ENCODE measurements around the gene TTC28.
"Not testable (repeated sequence)": the region's sequence is repeated elsewhere in the genome, so short reads cannot be mapped to it uniquely, and the experiment has no call there.

The TTC28 gene

DNA sequence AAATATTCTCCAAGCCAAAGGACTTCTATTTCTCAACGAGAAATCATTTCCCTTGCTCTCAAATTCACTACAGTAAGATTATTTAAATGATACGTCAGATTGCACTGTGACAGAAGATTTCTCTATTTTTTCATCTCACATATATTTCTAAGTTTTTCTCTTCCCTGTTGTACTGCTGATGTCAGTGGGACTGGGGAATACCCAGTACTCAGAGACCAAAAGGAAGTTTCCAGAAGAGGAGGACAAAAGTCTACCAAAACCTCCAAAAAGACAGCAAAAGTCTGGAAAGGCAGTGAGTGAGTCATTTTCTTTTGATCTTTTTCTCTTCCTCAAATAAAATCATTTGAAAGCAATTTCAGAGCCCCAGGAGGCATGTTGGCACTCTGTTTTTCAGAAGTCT lies 610.8 kb downstream of the TTC28 start:
- DNase-seq, result no peak

DNA sequence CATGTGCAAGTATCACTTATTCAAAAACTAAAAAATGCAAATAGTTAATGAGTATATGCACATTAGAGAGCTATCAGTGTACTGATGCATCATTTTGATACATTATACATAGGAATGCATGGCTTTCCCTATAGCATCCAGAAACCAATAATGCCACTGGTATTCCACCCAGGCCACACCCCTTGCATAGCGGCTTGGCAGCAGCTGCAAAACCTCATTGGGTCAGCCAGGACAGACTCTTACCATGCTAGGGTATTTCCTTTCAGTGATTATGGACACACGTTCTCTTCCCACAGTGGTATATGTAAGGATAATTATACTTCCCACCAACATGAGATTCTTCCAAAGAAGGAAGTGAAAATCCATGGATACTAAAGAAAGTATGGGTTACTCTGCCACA lies 614.7 kb downstream of the TTC28 start:
- DNase-seq, result no peak

DNA sequence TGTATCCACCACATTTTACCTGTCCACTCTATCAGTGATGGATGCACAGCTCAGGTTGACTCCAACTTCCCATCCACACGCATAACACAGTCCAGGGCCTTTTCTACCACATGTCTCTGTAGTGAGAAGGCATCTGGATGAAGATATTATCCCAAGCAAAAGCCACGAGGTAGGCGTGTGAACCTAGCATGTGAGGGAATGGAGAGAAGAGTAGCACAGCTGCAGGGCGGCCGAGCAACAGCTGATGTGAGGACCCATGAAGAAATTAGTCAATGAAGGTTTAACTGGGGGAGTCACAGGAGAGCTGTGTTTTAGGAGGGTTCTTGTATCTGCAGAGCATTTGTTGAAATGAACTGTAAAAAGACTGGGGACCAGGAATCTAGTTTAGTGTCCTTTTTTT lies 616.0 kb downstream of the TTC28 start:
- DNase-seq, result no peak

DNA sequence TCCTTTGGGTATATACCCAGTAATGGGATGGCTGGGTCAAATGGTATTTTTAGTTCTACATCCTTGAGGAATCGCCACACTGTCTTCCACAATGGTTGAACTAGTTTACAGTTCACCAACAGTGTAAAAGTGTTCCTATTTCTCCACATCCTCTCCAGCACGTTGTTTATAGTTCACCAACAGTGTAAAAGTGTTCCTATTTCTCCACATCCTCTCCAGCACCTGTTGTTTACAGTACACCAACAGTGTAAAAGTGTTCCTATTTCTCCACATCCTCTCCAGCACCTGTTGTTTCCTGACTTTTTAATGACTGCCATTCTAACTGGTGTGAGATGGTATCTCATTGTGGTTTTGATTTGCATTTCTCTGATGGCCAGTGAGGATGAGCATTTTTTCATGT lies 619.0 kb downstream of the TTC28 start:
- DNase-seq, result not testable (repeated sequence)

DNA sequence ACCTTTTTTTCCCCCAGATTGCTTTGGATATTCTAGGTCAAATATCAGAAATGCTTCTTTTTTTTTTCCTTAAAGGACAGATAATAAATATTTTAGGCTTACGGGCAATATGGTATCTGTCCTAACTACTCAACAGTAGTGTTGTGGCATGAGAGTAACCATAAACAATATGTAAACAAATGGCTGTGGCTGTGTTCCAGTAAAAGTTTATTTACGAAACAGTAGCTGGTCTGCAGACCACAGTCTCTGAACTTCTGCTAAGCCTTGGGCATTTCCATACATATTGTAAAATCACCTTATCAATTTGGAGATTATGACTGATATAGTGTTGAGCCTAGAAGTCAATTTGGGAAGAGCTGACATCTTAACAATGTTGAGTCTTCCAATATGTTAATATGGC lies 621.6 kb downstream of the TTC28 start:
- DNase-seq, result no peak

DNA sequence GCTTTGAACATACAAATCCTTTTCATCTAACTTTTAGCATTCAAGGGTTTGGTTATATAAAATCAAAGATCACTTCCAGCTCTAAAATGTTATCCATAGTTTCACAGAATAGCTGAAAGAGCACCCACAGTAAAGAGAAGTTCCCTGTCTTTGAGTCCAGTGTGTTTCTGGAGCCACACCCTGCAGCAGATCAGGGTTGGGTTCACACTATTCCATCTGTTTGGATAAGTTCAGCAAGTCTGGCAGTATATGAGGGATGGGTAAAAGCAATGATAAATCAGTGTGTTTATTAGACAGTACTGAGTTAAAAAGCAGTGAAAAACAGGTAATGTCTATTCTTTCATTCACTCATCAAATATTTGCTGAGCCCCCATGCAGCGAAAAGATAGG lies 624.8 kb downstream of the TTC28 start:
- DNase-seq, result no peak

DNA sequence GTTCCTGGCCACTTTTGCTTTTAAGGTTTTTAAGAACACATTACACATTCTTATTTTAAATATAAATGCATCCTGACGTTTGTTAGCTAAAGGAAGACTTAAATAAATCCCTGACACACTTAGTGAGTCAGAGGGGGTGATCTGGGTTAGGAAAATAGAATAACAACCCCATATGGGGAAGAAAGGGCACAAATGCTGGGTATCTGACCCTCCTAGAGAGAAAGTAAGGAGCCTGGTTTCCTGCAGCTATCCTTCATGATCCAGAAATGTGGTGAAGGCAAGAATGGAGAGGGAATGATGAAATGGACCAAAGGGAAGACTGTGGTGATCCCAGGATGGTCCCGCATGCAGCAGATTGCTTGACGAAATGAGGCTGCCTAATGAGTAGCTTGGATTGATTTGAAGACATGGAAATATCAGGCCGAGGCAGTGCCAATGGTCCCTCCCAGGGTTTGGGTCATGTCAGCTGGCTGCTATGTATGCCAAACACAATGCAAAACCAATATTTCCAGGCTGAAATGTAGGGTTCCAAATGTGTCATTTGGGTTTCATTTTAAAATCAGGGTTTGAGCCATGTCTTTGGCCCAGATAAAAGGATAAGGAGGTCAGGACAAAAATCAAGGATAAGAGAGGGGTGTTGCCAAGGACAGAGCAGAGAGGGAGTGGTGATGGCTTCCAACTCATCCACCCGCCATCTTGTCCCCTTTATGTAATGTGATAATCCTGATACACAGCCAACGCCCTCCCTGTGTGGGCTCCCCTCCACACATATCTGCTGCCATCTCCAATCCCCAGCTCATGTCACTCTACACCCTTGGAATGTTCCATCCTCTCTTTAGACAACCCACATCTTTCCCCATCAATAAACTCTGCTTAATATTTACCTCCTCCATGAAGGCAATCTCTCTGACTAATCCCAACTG lies 625.5 kb downstream of the TTC28 start:
- no peak for DNase-seq

DNA sequence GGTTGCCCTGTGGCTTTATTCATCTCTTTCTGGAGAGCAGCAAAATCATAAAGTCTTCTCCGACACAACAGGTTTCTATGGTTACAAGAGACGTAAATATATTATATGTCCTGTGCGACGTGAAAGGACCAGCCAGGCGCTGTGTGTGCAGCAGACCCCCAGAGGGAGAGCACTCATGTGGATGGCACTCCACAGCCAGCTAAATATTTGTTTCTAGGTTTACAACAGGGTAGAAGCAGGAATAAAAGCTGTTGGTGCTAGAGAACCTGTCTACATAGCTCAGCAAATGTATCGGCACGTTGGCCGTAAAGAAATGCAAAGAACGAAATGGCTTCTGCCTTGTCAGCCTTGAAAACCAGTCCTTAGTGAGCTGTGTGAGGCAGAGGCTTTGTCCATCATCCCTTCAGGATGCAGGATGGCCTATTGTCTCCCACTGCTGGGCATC lies 626.8 kb downstream of the TTC28 start:
- no peak for DNase-seq

DNA sequence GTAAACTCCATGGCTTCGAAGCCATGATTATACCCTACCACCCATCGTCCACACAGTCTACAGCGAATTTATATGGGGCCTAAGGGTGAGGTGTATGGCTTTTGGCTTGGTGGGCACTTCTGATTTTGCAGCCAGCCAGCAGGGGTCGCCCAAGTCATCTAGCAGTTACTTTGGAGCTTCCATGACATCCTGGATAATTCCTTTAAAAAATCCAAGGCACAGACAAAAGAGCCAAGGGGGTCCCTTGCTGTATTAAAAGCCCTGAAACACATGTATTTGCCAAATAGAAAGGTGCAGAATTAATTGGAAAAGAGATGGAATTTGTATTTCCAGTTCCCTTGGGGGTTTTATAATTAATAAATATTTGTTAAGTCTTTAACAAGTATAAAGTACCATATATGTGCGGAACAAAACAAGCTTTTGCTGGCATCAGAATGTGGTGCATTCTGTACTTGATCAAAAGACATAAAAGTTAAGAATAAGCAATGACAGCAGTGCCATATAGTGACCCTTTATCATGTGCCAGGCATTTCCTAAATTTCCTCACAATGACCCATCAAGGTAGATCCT lies 627.8 kb downstream of the TTC28 start:
- DNase-seq, result no peak

DNA sequence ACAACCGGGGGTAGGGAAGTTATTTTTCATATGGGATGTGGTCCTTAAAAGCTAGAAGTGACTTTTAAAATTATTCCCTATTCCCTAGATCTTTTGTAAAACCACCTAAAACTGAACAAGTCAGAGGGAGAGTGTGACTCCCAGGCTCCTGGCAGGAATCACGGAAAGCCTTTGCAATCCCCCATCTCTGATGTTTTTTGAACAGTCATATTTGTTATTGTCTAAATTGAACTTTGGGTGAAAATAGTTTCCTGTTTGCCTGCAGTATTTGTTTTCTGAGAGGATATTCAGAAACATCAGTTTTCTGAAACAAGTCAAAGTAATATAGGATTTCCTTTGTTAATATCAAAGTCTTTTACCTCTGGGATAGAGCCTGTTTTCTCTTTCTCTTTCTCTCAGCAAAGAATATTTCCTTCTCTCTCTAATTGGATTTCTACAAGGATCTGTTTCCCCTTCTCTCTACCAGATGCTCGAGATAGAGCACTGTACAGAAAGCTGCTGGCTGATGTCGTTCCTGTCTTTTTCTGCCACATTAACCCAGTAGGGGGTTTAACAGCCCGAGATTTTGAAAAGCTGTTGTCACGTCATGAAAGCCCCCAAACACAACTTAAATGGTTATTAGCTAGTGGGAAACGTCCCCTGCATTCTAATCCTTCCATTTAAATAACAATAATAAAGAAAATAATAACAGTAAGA lies 628.4 kb downstream of the TTC28 start:
- no peak for DNase-seq

DNA sequence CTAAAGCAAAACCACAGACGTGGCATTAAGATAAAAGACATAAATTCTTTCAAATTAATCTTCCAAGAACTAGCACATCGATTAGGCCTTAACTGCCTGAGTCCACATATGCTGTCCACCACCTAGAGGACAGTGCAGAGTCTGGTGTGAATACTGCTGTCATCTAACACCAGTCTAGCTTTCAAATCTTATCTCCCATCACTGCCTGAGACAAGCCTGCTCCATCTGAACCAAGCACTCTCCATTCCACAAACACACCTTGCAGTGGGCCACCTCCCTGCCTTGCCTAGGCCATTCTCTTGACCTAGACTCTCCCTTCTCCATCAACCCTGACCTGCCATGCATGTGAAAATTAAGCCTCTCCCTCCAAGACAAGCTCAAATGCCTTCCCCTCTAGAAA lies 631.1 kb downstream of the TTC28 start:
- DNase-seq, result no peak

DNA sequence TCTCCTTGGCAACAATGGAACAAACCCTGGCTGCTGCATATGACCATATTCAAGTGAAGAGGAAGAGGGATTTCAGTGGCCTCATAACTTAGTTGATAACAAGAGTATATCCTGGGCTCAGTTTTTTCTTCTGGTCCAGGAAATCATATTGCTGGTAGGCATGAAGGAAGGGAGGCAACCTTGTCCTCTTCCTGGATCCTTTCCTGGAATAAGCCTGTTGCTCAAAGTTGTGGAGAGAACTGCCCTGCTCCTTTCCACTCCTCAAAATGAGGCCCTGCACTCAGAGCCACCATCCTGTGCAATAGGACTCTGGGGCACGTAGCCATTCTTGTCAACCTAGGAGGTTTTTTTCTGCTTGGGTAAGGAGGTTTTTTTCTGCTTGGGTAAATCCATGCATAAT lies 631.9 kb downstream of the TTC28 start:
- no peak for DNase-seq

DNA sequence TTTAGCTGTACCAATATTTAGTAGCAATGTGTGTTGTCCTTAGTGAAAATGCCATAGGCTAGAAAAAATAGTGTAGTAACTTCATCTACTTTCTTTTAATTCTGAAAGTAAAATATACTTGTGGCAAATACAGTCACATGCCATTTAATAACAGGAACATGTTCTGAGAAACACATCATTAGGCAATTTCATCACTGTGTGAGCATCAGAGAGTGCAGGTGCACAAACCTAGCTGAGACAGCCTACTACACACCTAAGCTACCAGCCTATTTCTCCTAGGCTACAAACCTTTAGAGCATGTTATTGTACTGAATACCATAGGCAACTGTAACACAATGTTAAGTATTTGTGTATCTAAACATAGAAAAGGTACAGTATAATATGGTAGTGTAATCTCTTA lies 633.5 kb downstream of the TTC28 start:
- no peak for DNase-seq

DNA sequence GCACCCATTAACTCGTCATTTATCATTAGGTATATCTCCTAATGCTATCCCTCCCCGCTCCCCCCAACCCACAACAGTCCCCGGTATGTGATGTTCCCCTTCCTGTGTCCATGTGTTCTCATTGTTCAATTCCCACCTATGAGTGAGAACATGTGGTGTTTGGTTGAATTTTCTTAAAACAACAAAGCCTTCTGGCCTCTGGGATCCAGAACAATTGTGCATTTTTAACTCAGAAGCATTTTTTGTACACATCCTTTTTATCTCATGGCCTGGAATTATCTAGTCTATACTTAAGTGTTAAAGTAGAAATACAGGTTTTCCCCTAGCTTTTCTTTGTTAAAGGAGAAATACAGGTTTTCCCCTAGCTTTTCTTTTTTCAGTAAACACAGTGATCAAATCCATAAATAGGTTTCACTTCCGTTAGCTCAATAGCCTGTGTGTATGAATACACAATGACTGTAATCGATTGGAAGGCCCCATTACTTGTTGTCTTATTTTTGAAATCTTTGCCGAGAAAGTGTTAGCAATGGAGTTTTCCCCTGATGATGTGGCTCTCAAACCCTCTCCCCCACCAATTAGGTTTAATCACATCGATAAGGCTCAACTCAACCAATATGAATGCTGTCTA lies 635.0 kb downstream of the TTC28 start:
- no peak for DNase-seq

DNA sequence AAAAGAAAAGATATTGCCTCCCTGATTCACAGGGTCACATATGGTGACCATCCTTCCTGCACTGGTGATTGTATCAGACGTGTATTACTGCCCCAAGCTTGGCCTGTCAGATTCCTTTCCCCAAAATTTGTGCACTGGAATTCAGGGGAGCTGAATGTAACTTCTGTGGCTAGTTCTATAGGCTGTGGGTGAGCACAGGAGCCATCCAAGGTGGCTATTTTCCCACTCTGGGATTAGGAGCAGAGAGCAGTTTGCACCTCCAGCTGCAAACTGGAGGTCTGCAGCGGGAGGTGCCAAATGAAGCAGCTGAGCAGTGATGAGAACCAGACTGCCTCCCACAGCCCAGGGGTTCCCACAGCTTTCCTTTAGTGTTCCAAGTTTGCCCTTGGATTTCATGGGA lies 636.4 kb downstream of the TTC28 start:
- DNase-seq, result no peak

DNA sequence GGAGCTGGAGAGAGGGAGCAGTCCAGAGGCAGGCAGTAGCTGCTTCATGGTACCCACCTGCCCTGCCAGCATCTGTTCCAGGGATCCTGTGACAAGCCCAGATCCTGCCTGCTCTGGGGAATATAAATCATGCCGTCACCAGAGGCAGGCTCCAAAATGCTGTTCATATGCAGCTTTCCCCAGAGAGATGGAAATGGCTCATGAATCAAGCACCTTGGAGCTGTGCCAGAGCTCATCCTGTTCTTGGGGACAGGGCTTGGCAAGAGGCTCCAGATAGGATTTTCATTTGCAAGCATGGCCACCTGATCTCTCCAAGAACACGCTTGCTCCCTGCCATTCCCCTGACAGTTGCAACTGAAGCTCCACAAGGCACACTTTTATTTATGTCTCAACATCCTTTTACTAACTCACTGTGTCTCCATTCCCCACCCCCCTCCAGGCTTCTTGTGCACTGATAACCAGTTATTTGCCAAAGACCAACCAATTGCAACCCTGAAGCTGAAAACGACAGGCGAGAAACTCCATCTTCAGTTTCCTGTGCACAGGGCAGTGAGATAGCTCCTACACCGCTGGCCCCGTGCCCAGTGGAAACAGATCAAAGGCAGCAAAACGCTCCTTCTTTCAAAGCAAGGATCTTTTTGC lies 644.8 kb downstream of the TTC28 start:
- peak in 1 of 2 donors; percentile 50 for DNase-seq

DNA sequence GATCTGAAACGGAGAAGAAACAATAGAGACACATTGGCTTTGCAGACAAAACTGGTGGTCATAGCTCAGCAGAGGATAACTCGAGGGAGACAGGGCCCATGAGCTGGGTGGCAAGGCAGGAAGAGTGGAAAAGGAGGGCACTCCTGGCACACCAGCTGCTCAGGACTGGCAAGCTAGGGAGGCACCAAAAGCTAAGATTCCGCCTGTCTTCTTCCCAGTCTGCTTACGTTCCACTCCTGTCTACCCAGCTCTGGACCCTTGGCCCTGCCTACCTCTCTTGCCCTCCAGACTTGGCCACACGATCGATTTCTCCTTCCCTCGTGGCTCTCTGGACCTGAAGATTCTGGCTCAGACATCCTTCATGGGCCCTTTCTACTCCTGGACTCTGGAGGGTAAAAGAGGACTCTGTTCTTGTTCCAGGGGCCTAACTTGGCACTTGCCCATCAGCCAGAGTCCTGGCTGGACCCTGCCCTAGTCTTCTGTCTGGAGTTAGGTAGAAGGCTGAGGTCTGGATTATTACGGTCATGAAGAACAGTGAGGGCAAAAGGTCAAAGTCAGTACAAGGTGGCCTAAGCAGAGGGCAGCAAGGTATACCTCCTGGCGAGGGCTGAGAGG lies 645.4 kb downstream of the TTC28 start:
- no peak for DNase-seq

DNA sequence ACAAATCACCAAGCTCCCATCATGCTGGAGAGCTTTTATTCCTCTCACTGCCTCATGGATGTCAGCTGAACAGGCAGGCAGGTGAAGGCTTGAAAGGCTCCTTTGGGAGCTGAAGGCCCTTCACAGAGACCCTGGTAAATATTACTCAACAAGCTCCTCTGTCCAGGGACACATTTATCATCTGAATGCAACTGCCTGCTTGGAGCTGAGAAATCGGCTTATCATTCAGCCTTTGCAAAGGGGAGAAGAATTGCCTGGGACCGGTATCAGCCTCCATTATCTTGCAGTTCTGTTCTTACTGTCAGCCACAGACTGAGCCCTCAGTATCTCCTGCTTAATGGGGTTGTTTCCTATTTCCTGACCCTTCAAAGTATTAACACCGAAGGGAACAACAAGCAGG lies 646.8 kb downstream of the TTC28 start:
- no peak for DNase-seq

DNA sequence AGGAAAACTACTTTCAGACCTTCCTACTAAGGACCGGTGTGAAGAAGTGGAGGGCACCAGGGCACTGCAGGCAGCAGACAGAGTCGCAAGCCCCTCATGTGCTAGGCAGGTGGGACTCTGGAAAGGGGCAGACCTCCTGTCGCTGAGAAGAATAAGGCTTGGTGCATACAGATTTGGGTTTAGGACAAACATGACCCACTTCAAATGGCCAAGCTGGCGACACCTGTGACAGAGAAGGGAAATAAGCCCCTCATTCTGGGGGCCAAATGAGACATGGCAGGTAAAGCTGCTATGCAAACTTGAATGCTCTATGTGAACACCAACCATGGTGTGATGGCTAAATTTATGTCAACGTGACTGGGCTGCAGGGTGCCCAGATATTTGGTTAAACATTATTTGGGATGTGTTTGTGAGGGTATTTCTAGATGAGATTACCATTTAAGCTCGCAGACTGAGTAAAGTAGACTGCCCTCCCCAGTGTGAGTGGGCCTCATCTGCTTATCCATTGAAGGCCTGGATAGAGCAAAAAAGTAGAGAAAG lies 648.2 kb downstream of the TTC28 start:
- no peak for DNase-seq

DNA sequence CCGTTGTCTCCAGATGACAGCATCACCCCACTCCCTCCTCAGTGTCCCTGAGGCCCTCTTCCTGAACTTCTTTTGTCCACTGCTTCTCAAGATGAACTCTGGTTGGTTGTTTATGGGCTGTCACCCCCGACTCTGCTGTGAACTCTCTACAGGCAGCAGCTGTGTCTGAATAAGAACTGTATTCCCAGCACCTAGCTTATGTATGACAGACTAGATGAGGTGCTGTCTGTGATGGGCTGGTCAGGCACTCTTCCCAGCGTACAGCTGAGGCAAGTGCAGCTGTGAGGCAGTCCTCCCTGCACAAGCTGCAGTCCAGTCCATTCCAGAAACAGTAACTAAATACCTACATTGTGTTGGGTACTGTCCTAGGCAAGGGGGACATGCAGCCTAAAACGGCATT lies 649.2 kb downstream of the TTC28 start:
- DNase-seq, result no peak

DNA sequence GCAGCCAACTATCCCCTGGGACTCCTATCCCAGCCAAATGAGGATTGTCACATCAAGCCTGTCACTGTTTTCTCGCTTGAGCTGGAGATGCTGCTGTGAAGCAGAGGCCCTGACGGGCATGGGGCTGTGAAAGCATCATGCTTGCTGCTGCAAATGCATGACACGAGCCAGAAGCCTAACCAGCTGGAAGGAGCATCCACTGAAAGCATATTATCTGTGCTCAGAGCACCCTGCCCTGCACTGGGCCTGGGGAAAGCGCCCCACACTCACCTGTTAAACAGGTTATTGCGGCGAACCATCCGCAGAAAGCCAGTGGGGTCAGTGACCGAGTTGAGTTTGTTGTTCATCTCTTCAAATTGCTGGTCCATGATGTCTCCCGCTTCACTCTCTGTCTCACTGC lies 649.7 kb downstream of the TTC28 start:
- DNase-seq, result no peak

Measured in bone marrow (tissue), 2 donors.